Measurements from ENCODE around the gene INIP.

The INIP gene

GRCh38 chr9:112762726-112763518, 45.0 kb upstream of the INIP start:
- Histone ChIP-seq H3K27me3 (ENCODE audit: control insufficient read depth in 1 of 2, insufficient read depth in 1 of 2, low read length in 2 of 2) (no peaks in the 10 kb centered on the region), H3K18ac (ENCODE audit: low read depth in 1 of 2, low read length in 2 of 2) (no peak overlapping the region)

DNA sequence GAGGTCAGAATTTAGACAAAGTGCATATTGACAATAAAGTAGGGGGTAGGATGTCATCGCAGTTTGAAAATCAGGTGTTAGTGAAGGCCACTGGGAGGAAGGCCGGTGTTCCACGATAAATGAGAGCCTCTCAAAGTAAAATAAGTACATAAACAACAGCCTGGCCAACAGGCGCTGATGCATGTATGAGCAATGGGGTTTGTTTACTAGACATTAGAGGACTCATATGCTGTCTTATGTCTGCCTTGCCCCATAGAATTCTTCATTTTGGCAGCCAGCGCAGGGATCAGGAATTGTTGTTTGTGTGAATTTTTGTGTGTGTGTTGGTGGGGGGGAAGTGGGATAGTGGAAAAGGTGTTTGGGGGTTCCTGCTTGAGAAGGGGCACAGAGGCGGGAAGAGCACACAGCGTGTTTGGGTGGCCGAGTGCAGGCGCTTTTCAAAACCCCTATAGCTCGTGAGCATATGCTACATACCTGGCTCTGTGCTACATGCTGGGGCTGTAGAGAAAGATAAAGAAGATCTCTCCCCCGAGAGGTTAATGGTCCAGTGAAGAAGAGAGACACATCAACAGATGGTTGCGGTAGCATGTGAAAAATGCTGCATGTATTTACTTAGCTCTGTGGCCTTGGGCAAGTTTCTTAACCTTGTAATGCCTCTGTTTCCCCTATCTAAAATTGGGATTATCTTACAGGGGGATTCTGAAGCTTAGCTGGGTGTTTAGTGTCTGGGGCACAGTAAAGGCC, 44.2 kb upstream of the INIP start:
- no peak overlapping the region for H2BK12ac ChIP-seq (ENCODE audit: low read length in 2 of 2)
- H4K91ac ChIP-seq (ENCODE audit: low read length): no peak overlapping the region
- no peak overlapping the region for H3K4me3 ChIP-seq (ENCODE audit: insufficient read depth in 1 of 2, low read depth in 1 of 2, low read length in 2 of 2)
- H2AFZ ChIP-seq (ENCODE audit: low read depth, low read length): no peak overlapping the region
- peaks cover 0 to 4% of the 10 kb centered on the region in 2 experiments for H3K36me3 ChIP-seq (ENCODE audit: control insufficient read depth in 1 of 2, insufficient read depth in 2 of 2, low read depth in 1 of 2, low read length in 2 of 2)
- DNase-seq: peak; percentile 80
- H3K9me3 ChIP-seq (ENCODE audit: control insufficient read depth, low read length): peaks cover 3% of the 10 kb centered on the region
- no peak overlapping the region for H3K4ac ChIP-seq (ENCODE audit: low read depth in 1 of 2, low read length in 2 of 2)
- no peak overlapping the region for H2BK5ac ChIP-seq (ENCODE audit: low read depth, low read length, poor library complexity, severe bottlenecking)
- H2BK120ac ChIP-seq (ENCODE audit: low read depth, low read length): no peak overlapping the region
- H3K4me2 ChIP-seq (ENCODE audit: low read length, poor library complexity, severe bottlenecking): no peak overlapping the region
- 64% methylated on average over 12 of the region's 12 CpGs for WGBS
- H4K8ac ChIP-seq (ENCODE audit: low read length): no peak overlapping the region
- H3K27ac ChIP-seq (ENCODE audit: low read length, poor library complexity, severe bottlenecking): no peak overlapping the region
- no peak overlapping the region for H2BK15ac ChIP-seq (ENCODE audit: low read depth, poor library complexity, severe bottlenecking)
- peak overlapping the region in 1 of 2 experiments; percentile 34 for H3K18ac ChIP-seq (ENCODE audit: low read depth in 1 of 2, low read length in 2 of 2)
- H3K79me1 ChIP-seq (replicated peaks; ENCODE audit: low read length, poor library complexity, severe bottlenecking): peaks cover 49% of the 10 kb centered on the region
- H2AK5ac ChIP-seq (ENCODE audit: low read length, severe bottlenecking): no peak overlapping the region
- H3K4me1 ChIP-seq (ENCODE audit: control insufficient read depth, insufficient read depth, low read depth, low read length): peaks cover 2% of the 10 kb centered on the region
- peak overlapping the region in 1 of 2 experiments; percentile 39 for H3K14ac ChIP-seq (ENCODE audit: low read length in 2 of 2)
- H3K23ac ChIP-seq (ENCODE audit: low read length in 2 of 2): no peak overlapping the region
- no peak overlapping the region for H3K9ac ChIP-seq (ENCODE audit: low read length)
- no peaks in the 10 kb centered on the region for H3K27me3 ChIP-seq (ENCODE audit: control insufficient read depth in 1 of 2, insufficient read depth in 1 of 2, low read length in 2 of 2)

More at GRCh38 chr9:112762726-112763518, 45.0 kb upstream of the INIP start:
- Histone ChIP-seq H3K9ac (ENCODE audit: low read length) (no peak overlapping the region), H2BK12ac (ENCODE audit: low read length in 2 of 2) (no peak overlapping the region), H2BK120ac (ENCODE audit: low read depth, low read length) (no peak overlapping the region), H3K4me3 (ENCODE audit: insufficient read depth in 1 of 2, low read depth in 1 of 2, low read length in 2 of 2) (no peak overlapping the region), H2BK15ac (ENCODE audit: low read depth, poor library complexity, severe bottlenecking) (no peak overlapping the region), H3K4me2 (ENCODE audit: low read length, poor library complexity, severe bottlenecking) (no peak overlapping the region), H3K36me3 (ENCODE audit: control insufficient read depth in 1 of 2, insufficient read depth in 2 of 2, low read depth in 1 of 2, low read length in 2 of 2) (peaks cover 0 to 4% of the 10 kb centered on the region in 2 experiments), H3K27ac (ENCODE audit: low read length, poor library complexity, severe bottlenecking) (no peak overlapping the region), H4K91ac (ENCODE audit: low read length) (no peak overlapping the region), H3K9me3 (ENCODE audit: control insufficient read depth, low read length) (peaks cover 3% of the 10 kb centered on the region), H3K23ac (ENCODE audit: low read length in 2 of 2) (peak overlapping the region in 1 of 2 experiments; percentile 56), H3K4ac (ENCODE audit: low read depth in 1 of 2, low read length in 2 of 2) (no peak overlapping the region), H3K14ac (ENCODE audit: low read length in 2 of 2) (no peak overlapping the region), H2AK5ac (ENCODE audit: low read length, severe bottlenecking) (no peak overlapping the region), H2AFZ (ENCODE audit: low read depth, low read length) (no peak overlapping the region), H2BK5ac (ENCODE audit: low read depth, low read length, poor library complexity, severe bottlenecking) (no peak overlapping the region), H3K79me1 (replicated peaks; ENCODE audit: low read length, poor library complexity, severe bottlenecking) (peaks cover 43% of the 10 kb centered on the region), H4K8ac (ENCODE audit: low read length) (no peak overlapping the region), H3K4me1 (ENCODE audit: control insufficient read depth, insufficient read depth, low read depth, low read length) (peaks cover 2% of the 10 kb centered on the region)
- no peak for DNase-seq
- 88% methylated on average over 11 of the region's 13 CpGs for WGBS

DNA sequence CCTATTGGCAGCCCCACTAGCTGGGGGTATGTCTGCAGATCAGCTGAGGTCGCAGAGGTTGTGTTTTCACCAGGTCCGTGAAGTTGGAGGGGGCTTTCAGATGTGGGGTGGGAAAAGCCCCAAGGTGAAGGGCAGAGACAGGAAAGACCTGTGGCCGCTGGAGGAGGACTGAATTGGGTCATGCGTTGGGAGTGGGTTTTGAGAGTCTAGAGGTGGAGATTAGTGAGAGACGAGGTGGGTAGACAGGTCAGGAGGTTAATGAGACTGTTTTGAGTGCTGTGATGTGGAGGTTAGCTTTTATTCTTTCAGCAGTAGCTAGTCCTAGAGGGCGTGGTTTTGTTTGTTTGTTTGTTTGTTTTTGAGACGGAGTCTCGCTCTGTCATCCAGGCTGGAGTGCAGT, 42.9 kb upstream of the INIP start:
- H4K8ac ChIP-seq (ENCODE audit: low read length): no peak overlapping the region
- H3K79me1 ChIP-seq (replicated peaks; ENCODE audit: low read length, poor library complexity, severe bottlenecking): peaks cover 48% of the 10 kb centered on the region
- peaks cover 0 to 4% of the 10 kb centered on the region in 2 experiments for H3K36me3 ChIP-seq (ENCODE audit: control insufficient read depth in 1 of 2, insufficient read depth in 2 of 2, low read depth in 1 of 2, low read length in 2 of 2)
- no peak overlapping the region for H2AK5ac ChIP-seq (ENCODE audit: low read length, severe bottlenecking)
- no peak overlapping the region for H2BK120ac ChIP-seq (ENCODE audit: low read depth, low read length)
- no peak overlapping the region for H3K14ac ChIP-seq (ENCODE audit: low read length in 2 of 2)
- H3K9ac ChIP-seq (ENCODE audit: low read length): no peak overlapping the region
- no peaks in the 10 kb centered on the region for H3K9me3 ChIP-seq (ENCODE audit: control insufficient read depth, low read length)
- no peak overlapping the region for H3K23ac ChIP-seq (ENCODE audit: low read length in 2 of 2)
- H3K4me1 ChIP-seq (ENCODE audit: control insufficient read depth, insufficient read depth, low read depth, low read length): peaks cover 2% of the 10 kb centered on the region
- DNase-seq: no peak
- no peaks in the 10 kb centered on the region for H3K27me3 ChIP-seq (ENCODE audit: control insufficient read depth in 1 of 2, insufficient read depth in 1 of 2, low read length in 2 of 2)
- no peak overlapping the region for H3K4ac ChIP-seq (ENCODE audit: low read depth in 1 of 2, low read length in 2 of 2)
- H3K4me3 ChIP-seq (ENCODE audit: insufficient read depth in 1 of 2, low read depth in 1 of 2, low read length in 2 of 2): no peak overlapping the region
- H2BK15ac ChIP-seq (ENCODE audit: low read depth, poor library complexity, severe bottlenecking): no peak overlapping the region
- no peak overlapping the region for H3K4me2 ChIP-seq (ENCODE audit: low read length, poor library complexity, severe bottlenecking)
- H4K91ac ChIP-seq (ENCODE audit: low read length): no peak overlapping the region
- no peak overlapping the region for H3K27ac ChIP-seq (ENCODE audit: low read length, poor library complexity, severe bottlenecking)
- no peak overlapping the region for H2BK12ac ChIP-seq (ENCODE audit: low read length in 2 of 2)
- H3K18ac ChIP-seq (ENCODE audit: low read depth in 1 of 2, low read length in 2 of 2): no peak overlapping the region
- H2BK5ac ChIP-seq (ENCODE audit: low read depth, low read length, poor library complexity, severe bottlenecking): no peak overlapping the region
- H2AFZ ChIP-seq (ENCODE audit: low read depth, low read length): no peak overlapping the region
- 84% methylated on average over 8 of the region's 8 CpGs for WGBS

DNA sequence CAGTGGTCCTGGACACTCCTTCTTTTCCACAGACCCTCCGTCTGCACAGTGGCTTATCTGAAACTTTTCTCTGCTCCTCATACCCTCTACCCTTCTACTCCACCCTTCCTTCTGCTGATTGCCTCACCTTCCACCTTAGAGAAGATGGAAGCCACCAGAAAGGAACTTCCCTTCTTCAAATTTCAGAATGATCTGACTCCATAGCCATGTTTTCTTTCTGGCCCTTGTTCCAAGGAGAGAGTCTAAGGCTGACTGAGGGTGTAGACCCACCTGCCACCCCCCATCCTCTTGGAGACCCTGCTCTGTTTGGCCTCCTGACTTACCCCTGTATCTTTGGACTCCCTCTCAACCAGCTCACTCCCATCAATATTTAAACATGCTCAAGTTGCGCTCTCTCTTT, 40.0 kb upstream of the INIP start:
- DNase-seq: no peak
- Histone ChIP-seq H2AK5ac (ENCODE audit: low read length, severe bottlenecking) (no peak overlapping the region), H4K91ac (ENCODE audit: low read length) (no peak overlapping the region), H2BK5ac (ENCODE audit: low read depth, low read length, poor library complexity, severe bottlenecking) (no peak overlapping the region), H3K27ac (ENCODE audit: low read length, poor library complexity, severe bottlenecking) (no peak overlapping the region), H3K4me2 (ENCODE audit: low read length, poor library complexity, severe bottlenecking) (no peak overlapping the region), H3K23ac (ENCODE audit: low read length in 2 of 2) (no peak overlapping the region), H3K79me1 (replicated peaks; ENCODE audit: low read length, poor library complexity, severe bottlenecking) (peaks cover 48% of the 10 kb centered on the region), H3K18ac (ENCODE audit: low read depth in 1 of 2, low read length in 2 of 2) (no peak overlapping the region), H2BK15ac (ENCODE audit: low read depth, poor library complexity, severe bottlenecking) (no peak overlapping the region), H3K27me3 (ENCODE audit: control insufficient read depth in 1 of 2, insufficient read depth in 1 of 2, low read length in 2 of 2) (no peaks in the 10 kb centered on the region), H3K9ac (ENCODE audit: low read length) (no peak overlapping the region), H3K4me1 (ENCODE audit: control insufficient read depth, insufficient read depth, low read depth, low read length) (peaks cover 10% of the 10 kb centered on the region), H3K36me3 (ENCODE audit: control insufficient read depth in 1 of 2, insufficient read depth in 2 of 2, low read depth in 1 of 2, low read length in 2 of 2) (peaks cover 0 to 4% of the 10 kb centered on the region in 2 experiments), H2AFZ (ENCODE audit: low read depth, low read length) (no peak overlapping the region), H3K4ac (ENCODE audit: low read depth in 1 of 2, low read length in 2 of 2) (no peak overlapping the region), H2BK12ac (ENCODE audit: low read length in 2 of 2) (no peak overlapping the region), H3K14ac (ENCODE audit: low read length in 2 of 2) (no peak overlapping the region), H2BK120ac (ENCODE audit: low read depth, low read length) (no peak overlapping the region), H4K8ac (ENCODE audit: low read length) (no peak overlapping the region), H3K4me3 (ENCODE audit: insufficient read depth in 1 of 2, low read depth in 1 of 2, low read length in 2 of 2) (no peak overlapping the region), H3K9me3 (ENCODE audit: control insufficient read depth, low read length) (no peaks in the 10 kb centered on the region)
- WGBS: 100% methylated on average over 2 of the region's 2 CpGs
